Activated CD8-positive, alpha-beta T cell treated with anti-CD3 and anti-CD28 coated beads for 36 hours (primary cell): ENCODE measurements around the gene AOAH. TPM values are rescaled to one million over a fixed set of nuclear protein-coding genes. Genes with fewer than 3 reads are reported as not detected.

Experiments used
- ATAC-seq: fragments of 200-7000 bp; cut with Tn5 transposase; one replicate; pipeline ENCODE4 v1.10.0; 2021; ENCODE audit warnings: mild to moderate bottlenecking, moderate library complexity
- CTCF ChIA-PET: fragments of 350-600 bp; sonication (Branson Sonifier 250); formaldehyde crosslinking; loops from one replicate; lab custom pipeline; 2021; ENCODE audit warnings: antibody characterized with exemption; lab: Charles Lee
- POLR2A ChIA-PET: fragments of 350-600 bp; sonication (Branson Sonifier 250); formaldehyde crosslinking; loops from one replicate; lab custom pipeline; 2021; ENCODE audit warnings: antibody characterized with exemption; lab: Charles Lee
- DNase-seq: peaks from one replicate; pipeline ENCODE4 v3.0.0-alpha.2; 2020
- H3K27ac Mint-ChIP-seq: one replicate; pipeline ENCODE4 v1.8.0; 2021; ENCODE audit warnings: mild to moderate bottlenecking, mixed read lengths
- H3K27me3 Mint-ChIP-seq: one replicate; pipeline ENCODE4 v1.8.0; 2021; ENCODE audit warnings: mixed read lengths
- H3K36me3 Mint-ChIP-seq: one replicate; pipeline ENCODE4 v1.8.0; 2021; ENCODE audit warnings: low read depth, mixed read lengths
- H3K4me1 Mint-ChIP-seq: one replicate; pipeline ENCODE4 v1.8.0; 2021; ENCODE audit warnings: low read depth, mixed read lengths
- H3K4me3 Mint-ChIP-seq: one replicate; pipeline ENCODE4 v1.8.0; 2021; ENCODE audit warnings: mild to moderate bottlenecking, moderate library complexity, mixed read lengths
- H3K9me3 Mint-ChIP-seq: one replicate; pipeline ENCODE4 v1.8.0; 2021; ENCODE audit warnings: mixed read lengths
- CTCF ChIP-seq: fragments of 200-600 bp; IDR thresholded peaks from one replicate; pipeline ENCODE4 v1.8.0; 2022; ENCODE audit warnings: antibody characterized with exemption, mild to moderate bottlenecking
- intact Hi-C: fragments of 100-400 bp; cut with micrococcal nuclease; formaldehyde crosslinking; loops from one replicate; pipeline ENCODE4 v1.10.0; 2022
- total RNA-seq, 2 experiments: library from RNA; stranded (reverse); gene quantifications; one replicate each; pipeline ENCODE4 v1.2.3, GENCODE V29; 2021

The AOAH gene
- total RNA-seq, 2 experiments from 2014 or later = 10.4 to 17.1 TPM

- ATAC-seq (no peak), DNase-seq (no peak)
- H3K36me3 Mint-ChIP-seq = peaks cover 34% of the 10 kb centered on the region
- TF ChIP-seq CTCF = no peak
- peak overlapping the region; percentile 49 for H3K27ac Mint-ChIP-seq
- peaks cover 71% of the 10 kb centered on the region for H3K4me1 Mint-ChIP-seq
- H3K27me3 Mint-ChIP-seq = no peaks in the 10 kb centered on the region
- intact Hi-C loops = loop anchor here (5.0 kb wide), 1 partner anchor 184 kb away; no protein-coding TSS in a partner anchor
- no peak overlapping the region for H3K4me3 Mint-ChIP-seq
- peaks cover 3% of the 10 kb centered on the region for H3K9me3 Mint-ChIP-seq
- ChIA-PET CTCF (interaction anchor here (0.6 to 3.7 kb wide), 51 partner anchors 11 to 525 kb away, joined by 3 to 53 read pairs (median 4); no protein-coding TSS in a partner anchor), POLR2A (interaction anchor here (1.3 to 1.6 kb wide), 2 partner anchors 13 to 52 kb away, joined by 3 to 5 read pairs; partner anchors contain the start of gene AOAH)
Observed at GRCh38 chr7:36671432-36671829, 52.9 kb downstream of the AOAH start.

- H3K27ac Mint-ChIP-seq = peak overlapping the region; percentile 82
- peaks cover 2% of the 10 kb centered on the region for H3K9me3 Mint-ChIP-seq
- H3K27me3 Mint-ChIP-seq = no peaks in the 10 kb centered on the region
- peaks cover 67% of the 10 kb centered on the region for H3K4me1 Mint-ChIP-seq
- peak; percentile 78 for DNase-seq
- H3K4me3 Mint-ChIP-seq = no peak overlapping the region
- peaks cover 30% of the 10 kb centered on the region for H3K36me3 Mint-ChIP-seq
- TF ChIP-seq CTCF = peak; percentile 87
- CTCF ChIA-PET = interaction anchor here (0.6 to 3.7 kb wide), 58 partner anchors 8 to 526 kb away, joined by 3 to 53 read pairs (median 4); no protein-coding TSS in a partner anchor
- intact Hi-C loops = loop anchor here (5.0 kb wide), 1 partner anchor 184 kb away; no protein-coding TSS in a partner anchor
- ATAC-seq = peak; percentile 78
- POLR2A ChIA-PET = interaction anchor here (1.0 to 1.6 kb wide), 4 partner anchors 8 to 53 kb away, joined by 3 to 5 read pairs (median 4); partner anchors contain the start of gene AOAH
Observed at GRCh38 chr7:36670585-36671431, 53.5 kb downstream of the AOAH start.

- H3K27ac Mint-ChIP-seq = peak overlapping the region; percentile 50
- H3K27me3 Mint-ChIP-seq = no peaks in the 10 kb centered on the region
- H3K4me1 Mint-ChIP-seq = peaks cover 56% of the 10 kb centered on the region
- H3K36me3 Mint-ChIP-seq = peaks cover 35% of the 10 kb centered on the region
- no peak for ATAC-seq
- TF ChIP-seq CTCF = no peak
- ChIA-PET POLR2A (interaction anchor here (0.8 to 1.5 kb wide), 3 partner anchors 10 to 121 kb away, joined by 3 to 4 read pairs (median 3); no protein-coding TSS in a partner anchor), CTCF (interaction anchor here (1.0 to 3.7 kb wide), 8 partner anchors 9 to 227 kb away, joined by 3 to 17 read pairs (median 4); no protein-coding TSS in a partner anchor)
- no peak overlapping the region for H3K4me3 Mint-ChIP-seq
- intact Hi-C loops = loop anchor here (5.0 kb wide), 1 partner anchor 66 kb away; no protein-coding TSS in a partner anchor
- H3K9me3 Mint-ChIP-seq = peaks cover 2% of the 10 kb centered on the region
- no peak for DNase-seq
Observed at GRCh38 chr7:36668750-36669149, 55.5 kb downstream of the AOAH start.

- Mint-ChIP-seq H3K27me3 (no peaks in the 10 kb centered on the region), H3K9me3 (peaks cover 2% of the 10 kb centered on the region), H3K4me1 (peaks cover 51% of the 10 kb centered on the region), H3K4me3 (no peak overlapping the region), H3K27ac (peak overlapping the region; percentile 70), H3K36me3 (peaks cover 35% of the 10 kb centered on the region)
- TF ChIP-seq CTCF = no peak
- CTCF ChIA-PET = interaction anchor here (0.9 to 3.7 kb wide), 6 partner anchors 9 to 227 kb away, joined by 3 to 17 read pairs (median 3); no protein-coding TSS in a partner anchor
- ATAC-seq (no peak), DNase-seq (no peak)
- intact Hi-C loops = loop anchor here (5.0 kb wide), 1 partner anchor 66 kb away; no protein-coding TSS in a partner anchor
- POLR2A ChIA-PET = interaction anchor here (0.5 to 0.9 kb wide), 2 partner anchors 11 to 137 kb away, joined by 3 read pairs; no protein-coding TSS in a partner anchor
Observed at GRCh38 chr7:36668080-36668479, 56.2 kb downstream of the AOAH start.
